ENCODE results near the gene MTHFSD. TPM values are rescaled to one million over a fixed set of nuclear protein-coding genes. Genes with fewer than 3 reads are reported as not detected.

Gene MTHFSD
- total and polyA plus RNA-seq, 2 donors (not counting 3 experiments of a cell fraction or from before 2014, with no cell fraction given), result 16.7 to 21.1 TPM

GRCh38 chr16:86490859-86491639 is 64.0 kb downstream of the MTHFSD start:
- H3K9me3 ChIP-seq (replicated peaks; ENCODE audit: control insufficient read depth, insufficient read depth, low read length), result no peaks in the 10 kb centered on the region
- dilution Hi-C loops (cut with MboI; ENCODE audit: extremely low pct_ligation_motif_present, low sequenced_read_pairs), result no loop called here
- no peak overlapping the region for H3K9ac ChIP-seq (replicated peaks; ENCODE audit: extremely low read depth, insufficient read depth, low read length)
- FAIRE-seq (no peak), DNase-seq (ENCODE audit: low read depth, low spot score) (no peak)
- H3K27me3 ChIP-seq (ENCODE audit: control insufficient read depth in 2 of 2, insufficient read depth in 2 of 2, low read length in 2 of 2), result peaks cover 63 to 67% of the 10 kb centered on the region in 2 experiments
- H3K4me3 ChIP-seq (replicated peaks in 1 of 3; ENCODE audit: insufficient read depth in 1 of 3, low read depth in 1 of 3, low read length in 3 of 3), result no peak overlapping the region
- no peaks in the 10 kb centered on the region for H3K4me1 ChIP-seq (ENCODE audit: control insufficient read depth, extremely low read depth, insufficient read depth, low read length)
- ChIA-PET POLR2A (no interaction called here), CTCF (no interaction called here)
- H3K79me2 ChIP-seq (ENCODE audit: control insufficient read depth, insufficient read depth, low read length), result no peaks in the 10 kb centered on the region
- no peak overlapping the region for H2AFZ ChIP-seq (ENCODE audit: low read depth, low read length)
- H3K27ac ChIP-seq (ENCODE audit: insufficient read depth, low read depth, low read length), result no peak overlapping the region
- TF ChIP-seq GATA2 (IDR thresholded peaks at IDR 0.05; ENCODE audit: insufficient read depth, insufficient read length, low read depth, low read length) (no peak), FOS (IDR thresholded peaks at IDR 0.05; ENCODE audit: borderline replicate concordance, insufficient read depth, low read length) (no peak), POLR2A (IDR thresholded peaks at IDR 0.05; ENCODE audit: low read depth, low read length) (no peak), MYC (IDR thresholded peaks at IDR 0.05; ENCODE audit: low read depth, low read length) (no peak), POLR2AphosphoS5 (IDR thresholded peaks at IDR 0.05; ENCODE audit: insufficient read depth, low read depth, low read length) (no peak), JUN (IDR thresholded peaks at IDR 0.05; ENCODE audit: borderline replicate concordance, insufficient read depth, insufficient read length, low read depth) (no peak), EZH2 (IDR thresholded peaks at IDR 0.05; ENCODE audit: borderline replicate concordance, low read depth, low read length, severe bottlenecking) (no peak)
- TF ChIP-seq, protein P1, sequence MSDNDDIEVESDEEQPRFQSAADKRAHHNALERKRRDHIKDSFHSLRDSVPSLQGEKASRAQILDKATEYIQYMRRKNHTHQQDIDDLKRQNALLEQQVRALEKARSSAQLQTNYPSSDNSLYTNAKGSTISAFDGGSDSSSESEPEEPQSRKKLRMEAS (IDR thresholded peaks at IDR 0.05; ENCODE audit: insufficient read depth, insufficient read length), result no peak
- TF ChIP-seq, protein P2, sequence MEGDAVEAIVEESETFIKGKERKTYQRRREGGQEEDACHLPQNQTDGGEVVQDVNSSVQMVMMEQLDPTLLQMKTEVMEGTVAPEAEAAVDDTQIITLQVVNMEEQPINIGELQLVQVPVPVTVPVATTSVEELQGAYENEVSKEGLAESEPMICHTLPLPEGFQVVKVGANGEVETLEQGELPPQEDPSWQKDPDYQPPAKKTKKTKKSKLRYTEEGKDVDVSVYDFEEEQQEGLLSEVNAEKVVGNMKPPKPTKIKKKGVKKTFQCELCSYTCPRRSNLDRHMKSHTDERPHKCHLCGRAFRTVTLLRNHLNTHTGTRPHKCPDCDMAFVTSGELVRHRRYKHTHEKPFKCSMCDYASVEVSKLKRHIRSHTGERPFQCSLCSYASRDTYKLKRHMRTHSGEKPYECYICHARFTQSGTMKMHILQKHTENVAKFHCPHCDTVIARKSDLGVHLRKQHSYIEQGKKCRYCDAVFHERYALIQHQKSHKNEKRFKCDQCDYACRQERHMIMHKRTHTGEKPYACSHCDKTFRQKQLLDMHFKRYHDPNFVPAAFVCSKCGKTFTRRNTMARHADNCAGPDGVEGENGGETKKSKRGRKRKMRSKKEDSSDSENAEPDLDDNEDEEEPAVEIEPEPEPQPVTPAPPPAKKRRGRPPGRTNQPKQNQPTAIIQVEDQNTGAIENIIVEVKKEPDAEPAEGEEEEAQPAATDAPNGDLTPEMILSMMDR (IDR thresholded peaks at IDR 0.05; ENCODE audit: extremely low read depth in 1 of 2, insufficient read depth in 1 of 2, low read depth in 1 of 2, low read length in 2 of 2), result no peak
- H3K4me2 ChIP-seq (ENCODE audit: insufficient read depth, low read length), result no peak overlapping the region
- BruUV-seq (replicated peaks), result no TSS peak
- H3K36me3 ChIP-seq (ENCODE audit: control insufficient read depth in 2 of 2, extremely low read depth in 1 of 2, insufficient read depth in 2 of 2, low read length in 2 of 2), result no peaks in the 10 kb centered on the region
- H4K20me1 ChIP-seq (replicated peaks; ENCODE audit: control insufficient read depth, extremely low read depth, insufficient read depth, low read length), result no peaks in the 10 kb centered on the region
- intact Hi-C loops (cut with micrococcal nuclease), result no loop called here
- H3K9me1 ChIP-seq (replicated peaks; ENCODE audit: control insufficient read depth, extremely low read depth, insufficient read depth, low read length), result no peaks in the 10 kb centered on the region
